Erythroblast (primary cell): Measurements from ENCODE around the gene STX4.

Experiments
- GATA1 ChIP-seq: IDR thresholded peaks from 2 replicates; pipeline ENCODE4 v1.6.1; 2011; ENCODE audit warnings: low read depth, mild to moderate bottlenecking, control low read depth, low read length, moderate library complexity
- POLR2A ChIP-seq: IDR thresholded peaks from 2 replicates; pipeline ENCODE4 v1.6.1; 2011; ENCODE audit warnings: mild to moderate bottlenecking, low read length

DNA sequence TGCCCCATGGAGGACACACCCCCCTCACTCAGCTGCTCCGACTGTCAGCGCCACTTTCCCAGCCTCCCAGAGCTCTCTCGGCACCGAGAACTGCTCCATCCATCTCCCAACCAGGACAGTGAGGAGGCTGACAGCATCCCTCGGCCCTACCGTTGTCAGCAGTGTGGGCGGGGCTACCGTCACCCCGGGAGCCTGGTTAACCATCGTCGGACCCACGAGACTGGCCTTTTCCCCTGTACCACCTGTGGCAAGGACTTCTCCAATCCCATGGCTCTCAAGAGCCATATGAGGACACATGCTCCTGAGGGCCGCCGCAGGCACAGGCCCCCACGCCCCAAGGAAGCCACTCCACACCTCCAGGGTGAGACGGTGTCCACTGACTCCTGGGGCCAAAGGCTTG lies 43.0 kb downstream of the STX4 start:
- TF ChIP-seq POLR2A (no peak), GATA1 (no peak)
